ENCODE measurements around the gene VGLL4.
A peak's percentile ranks its signal among the peaks of the same experiment; 100 is the strongest.

VGLL4 gene

DNA sequence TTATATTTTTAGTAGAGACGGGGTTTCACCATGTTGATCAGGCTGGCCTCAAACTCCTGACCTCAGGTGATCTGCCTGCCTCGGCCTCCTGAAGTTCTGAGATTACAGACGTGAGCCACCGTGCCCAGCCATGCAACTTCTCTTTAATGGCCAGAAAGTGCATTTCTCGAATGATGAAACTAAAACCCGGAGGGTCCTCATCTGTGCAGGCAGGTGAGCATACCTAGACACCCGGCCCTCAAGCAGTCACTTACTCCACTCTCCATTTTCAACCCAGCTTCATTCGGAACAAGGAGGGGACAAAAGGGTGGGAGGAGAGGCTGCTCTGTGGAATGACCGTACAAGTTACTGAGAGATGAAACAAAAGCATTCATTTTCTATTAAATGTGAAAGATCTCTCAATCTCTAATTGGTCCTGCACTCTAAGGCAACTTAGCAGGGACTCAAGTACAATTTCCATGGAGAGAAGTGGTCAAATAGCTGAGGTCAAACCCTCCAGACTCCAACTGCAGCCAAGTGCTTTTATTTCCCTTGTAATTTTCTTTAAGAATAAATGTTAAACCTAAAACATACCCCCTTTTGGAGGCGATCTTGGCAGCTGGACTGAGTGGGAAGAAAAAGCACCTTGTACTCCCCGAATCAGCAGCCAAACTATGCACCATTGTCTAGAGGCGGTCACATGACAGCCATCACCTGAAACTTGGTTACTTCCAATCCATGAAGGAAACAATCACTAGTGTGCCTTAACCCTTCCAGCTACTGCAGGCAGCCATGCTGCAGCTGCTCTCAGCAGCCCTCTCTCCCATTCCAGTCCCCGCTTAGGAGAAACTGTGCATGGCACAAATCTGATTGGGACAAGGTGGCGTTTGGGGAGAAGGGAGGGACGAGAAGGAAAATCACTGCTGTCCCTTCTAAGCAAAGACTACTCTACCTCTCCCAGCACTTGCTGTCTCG lies 62.2 kb downstream of the VGLL4 start:
- TF ChIP-seq ESRRG (CRISPR knock-in tag; IDR thresholded peaks at IDR 0.05) (no peak), ZFP30 (CRISPR knock-in tag; IDR thresholded peaks at IDR 0.05) (0 out of 2 replicates have a peak, but pooled peaks have one; percentile 22)
- peak; percentile 52; the same call in 2 of the 3 replicates for ATAC-seq

DNA sequence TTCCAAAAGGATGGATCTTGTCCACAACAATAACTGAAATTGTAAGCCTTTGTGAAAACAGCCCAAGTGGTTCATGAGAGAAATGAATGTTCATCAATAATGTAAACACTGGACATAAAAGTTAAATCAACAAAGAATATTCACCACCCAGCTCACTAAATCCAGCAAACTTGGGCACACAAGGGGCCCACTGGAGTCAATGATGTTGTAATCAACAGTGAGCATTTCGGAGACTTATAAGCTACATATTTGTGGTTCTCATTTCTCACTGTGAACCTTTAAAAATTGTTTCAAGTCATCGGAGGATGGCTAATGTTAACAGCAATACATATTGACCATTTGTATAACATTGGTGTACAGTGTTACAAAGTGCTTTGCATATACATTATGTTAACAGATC lies 63.1 kb downstream of the VGLL4 start:
- ATAC-seq = no peak

DNA sequence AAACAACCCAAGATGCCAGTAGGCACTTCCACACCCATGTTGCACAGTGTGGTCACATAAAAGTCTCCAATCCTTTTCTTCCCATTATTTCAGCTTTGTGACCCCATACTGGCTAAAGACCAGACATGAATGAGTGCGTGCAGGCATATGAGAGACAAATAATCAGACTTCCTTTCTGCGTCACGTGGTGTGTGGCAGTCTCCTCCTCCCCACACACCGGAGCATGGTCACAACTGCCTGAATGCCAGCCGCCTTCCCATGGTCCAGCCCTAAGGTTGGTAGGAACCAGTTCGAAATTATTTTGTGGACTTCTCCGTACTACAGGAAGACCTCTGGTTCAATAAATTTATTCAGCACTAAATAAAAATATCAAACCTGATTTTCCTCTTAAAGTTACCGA lies 65.5 kb downstream of the VGLL4 start:
- ATAC-seq = no peak
- TF ChIP-seq ZFP3 (CRISPR knock-in tag; IDR thresholded peaks at IDR 0.05) = no peak

More for the DNA sequence above, 63.1 kb downstream of the VGLL4 start:
- TF ChIP-seq ISL1 (CRISPR knock-in tag; IDR thresholded peaks at IDR 0.05) = no peak
- no peak for TF ChIP-seq RARB (CRISPR knock-in tag; IDR thresholded peaks at IDR 0.05)
- TF ChIP-seq ZNF70 (CRISPR knock-in tag; IDR thresholded peaks at IDR 0.05) = no peak

DNA sequence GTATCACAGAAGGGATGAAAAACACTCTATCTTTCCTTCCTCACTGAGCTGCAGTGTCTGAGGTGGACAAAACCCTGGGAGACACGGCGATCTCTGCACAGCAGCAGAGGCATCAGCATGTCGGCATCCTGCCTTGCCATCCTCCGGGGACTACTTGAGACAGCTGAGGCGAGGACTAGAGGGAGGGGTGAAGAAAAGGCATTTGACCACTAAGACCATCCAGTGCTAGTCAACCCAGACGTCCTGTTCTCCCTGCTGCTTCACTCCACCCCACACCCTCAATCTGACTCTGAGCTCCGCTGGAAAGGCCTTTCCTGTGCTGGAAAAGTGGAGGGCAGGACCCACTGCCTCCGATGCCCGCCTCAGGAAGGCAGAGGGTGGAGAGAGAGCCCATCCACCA lies 67.3 kb downstream of the VGLL4 start:
- ATAC-seq = no peak; the same call in 1 of the 3 replicates
- no peak for TF ChIP-seq RARB (CRISPR knock-in tag; IDR thresholded peaks at IDR 0.05)
- TF ChIP-seq ARNTL (CRISPR knock-in tag; IDR thresholded peaks at IDR 0.05; ENCODE audit: borderline replicate concordance, low read depth) = no peak
- no peak for TF ChIP-seq OSR1 (CRISPR knock-in tag; IDR thresholded peaks at IDR 0.05)
- TF ChIP-seq, protein P1, sequence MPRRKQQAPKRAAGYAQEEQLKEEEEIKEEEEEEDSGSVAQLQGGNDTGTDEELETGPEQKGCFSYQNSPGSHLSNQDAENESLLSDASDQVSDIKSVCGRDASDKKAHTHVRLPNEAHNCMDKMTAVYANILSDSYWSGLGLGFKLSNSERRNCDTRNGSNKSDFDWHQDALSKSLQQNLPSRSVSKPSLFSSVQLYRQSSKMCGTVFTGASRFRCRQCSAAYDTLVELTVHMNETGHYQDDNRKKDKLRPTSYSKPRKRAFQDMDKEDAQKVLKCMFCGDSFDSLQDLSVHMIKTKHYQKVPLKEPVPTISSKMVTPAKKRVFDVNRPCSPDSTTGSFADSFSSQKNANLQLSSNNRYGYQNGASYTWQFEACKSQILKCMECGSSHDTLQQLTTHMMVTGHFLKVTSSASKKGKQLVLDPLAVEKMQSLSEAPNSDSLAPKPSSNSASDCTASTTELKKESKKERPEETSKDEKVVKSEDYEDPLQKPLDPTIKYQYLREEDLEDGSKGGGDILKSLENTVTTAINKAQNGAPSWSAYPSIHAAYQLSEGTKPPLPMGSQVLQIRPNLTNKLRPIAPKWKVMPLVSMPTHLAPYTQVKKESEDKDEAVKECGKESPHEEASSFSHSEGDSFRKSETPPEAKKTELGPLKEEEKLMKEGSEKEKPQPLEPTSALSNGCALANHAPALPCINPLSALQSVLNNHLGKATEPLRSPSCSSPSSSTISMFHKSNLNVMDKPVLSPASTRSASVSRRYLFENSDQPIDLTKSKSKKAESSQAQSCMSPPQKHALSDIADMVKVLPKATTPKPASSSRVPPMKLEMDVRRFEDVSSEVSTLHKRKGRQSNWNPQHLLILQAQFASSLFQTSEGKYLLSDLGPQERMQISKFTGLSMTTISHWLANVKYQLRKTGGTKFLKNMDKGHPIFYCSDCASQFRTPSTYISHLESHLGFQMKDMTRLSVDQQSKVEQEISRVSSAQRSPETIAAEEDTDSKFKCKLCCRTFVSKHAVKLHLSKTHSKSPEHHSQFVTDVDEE (CRISPR knock-in tag; IDR thresholded peaks at IDR 0.05) = no peak
- no peak for TF ChIP-seq CSDC2 (CRISPR knock-in tag; IDR thresholded peaks at IDR 0.05)
- TF ChIP-seq ISL1 (CRISPR knock-in tag; IDR thresholded peaks at IDR 0.05) = no peak

DNA sequence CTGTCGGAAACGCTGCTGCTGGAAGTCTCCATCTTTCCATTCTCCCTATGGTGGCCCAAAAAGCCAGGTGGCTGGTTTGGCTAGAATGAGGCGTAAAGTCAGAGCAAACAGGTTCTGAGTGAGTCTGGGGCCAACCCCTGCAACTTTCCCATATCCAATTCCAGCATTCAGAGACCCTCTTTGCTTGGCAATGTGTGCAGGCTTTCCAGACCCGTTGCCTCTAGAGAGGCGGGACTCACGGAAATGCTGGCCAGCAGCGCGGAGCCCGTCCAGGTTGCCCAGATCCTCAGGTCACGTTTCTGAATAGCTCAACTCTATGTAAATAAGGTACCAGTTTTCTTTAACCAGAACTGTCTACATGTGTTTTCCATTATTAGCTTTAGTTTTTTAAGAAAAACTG lies 68.0 kb downstream of the VGLL4 start:
- TF ChIP-seq, protein P2, sequence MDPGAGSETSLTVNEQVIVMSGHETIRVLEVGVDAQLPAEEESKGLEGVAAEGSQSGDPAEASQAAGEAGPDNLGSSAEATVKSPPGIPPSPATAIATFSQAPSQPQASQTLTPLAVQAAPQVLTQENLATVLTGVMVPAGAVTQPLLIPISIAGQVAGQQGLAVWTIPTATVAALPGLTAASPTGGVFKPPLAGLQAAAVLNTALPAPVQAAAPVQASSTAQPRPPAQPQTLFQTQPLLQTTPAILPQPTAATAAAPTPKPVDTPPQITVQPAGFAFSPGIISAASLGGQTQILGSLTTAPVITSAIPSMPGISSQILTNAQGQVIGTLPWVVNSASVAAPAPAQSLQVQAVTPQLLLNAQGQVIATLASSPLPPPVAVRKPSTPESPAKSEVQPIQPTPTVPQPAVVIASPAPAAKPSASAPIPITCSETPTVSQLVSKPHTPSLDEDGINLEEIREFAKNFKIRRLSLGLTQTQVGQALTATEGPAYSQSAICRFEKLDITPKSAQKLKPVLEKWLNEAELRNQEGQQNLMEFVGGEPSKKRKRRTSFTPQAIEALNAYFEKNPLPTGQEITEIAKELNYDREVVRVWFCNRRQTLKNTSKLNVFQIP (CRISPR knock-in tag; IDR thresholded peaks at IDR 0.05; ENCODE audit: borderline replicate concordance, low read depth) = no peak
- no peak for TF ChIP-seq ZFP3 (CRISPR knock-in tag; IDR thresholded peaks at IDR 0.05)
- no peak for TF ChIP-seq ZC3H10 (CRISPR knock-in tag; IDR thresholded peaks at IDR 0.05)
- TF ChIP-seq ARNTL (CRISPR knock-in tag; IDR thresholded peaks at IDR 0.05; ENCODE audit: borderline replicate concordance, low read depth) = no peak
- no peak for ATAC-seq

DNA sequence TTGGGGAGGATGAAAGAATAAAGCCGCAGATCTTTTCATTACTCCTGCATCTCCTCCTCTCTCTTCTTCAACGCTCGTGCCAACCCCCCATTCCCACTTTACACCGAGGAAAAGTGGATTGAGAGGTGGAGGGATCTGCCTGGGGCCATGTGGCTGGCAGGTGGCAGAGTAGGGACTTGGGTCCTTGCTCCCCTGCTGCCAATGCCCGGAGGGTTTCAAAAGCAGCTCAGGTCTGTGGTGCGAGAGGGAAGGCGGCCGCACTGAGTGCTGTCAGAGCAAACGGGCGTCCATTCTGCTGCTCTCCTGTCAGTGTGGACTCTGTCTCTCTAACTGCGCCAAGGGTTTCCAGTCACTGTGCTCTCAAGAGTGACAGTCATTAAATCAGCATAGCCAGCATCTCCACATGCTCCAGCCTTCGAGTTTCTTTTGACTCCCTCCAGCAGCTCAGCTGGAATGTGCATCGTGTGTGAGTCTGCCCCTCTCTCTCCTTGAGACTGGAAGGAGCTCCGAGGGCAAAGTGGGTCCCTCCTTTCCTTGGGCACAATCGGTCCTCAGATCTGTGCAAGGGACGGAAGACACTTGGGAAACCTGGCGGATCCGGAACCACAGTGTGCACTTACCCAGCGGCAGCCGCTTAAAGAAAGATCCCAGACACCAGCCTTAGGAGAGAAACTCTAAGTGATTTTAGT lies 68.6 kb downstream of the VGLL4 start:
- no peak for ATAC-seq
- TF ChIP-seq SNAI2 (CRISPR knock-in tag; IDR thresholded peaks at IDR 0.05) (no peak), PPARA (CRISPR knock-in tag; IDR thresholded peaks at IDR 0.05; ENCODE audit: borderline replicate concordance) (no peak), ISL1 (CRISPR knock-in tag; IDR thresholded peaks at IDR 0.05) (no peak), ARNTL (CRISPR knock-in tag; IDR thresholded peaks at IDR 0.05; ENCODE audit: borderline replicate concordance, low read depth) (no peak), GLIS3 (CRISPR knock-in tag; IDR thresholded peaks at IDR 0.05) (no peak), CSDC2 (CRISPR knock-in tag; IDR thresholded peaks at IDR 0.05) (no peak), RARB (CRISPR knock-in tag; IDR thresholded peaks at IDR 0.05) (no peak), OSR1 (CRISPR knock-in tag; IDR thresholded peaks at IDR 0.05) (no peak), ZNF8 (CRISPR knock-in tag; IDR thresholded peaks at IDR 0.05) (no peak), TCF4 (CRISPR knock-in tag; IDR thresholded peaks at IDR 0.05; ENCODE audit: borderline replicate concordance) (no peak), ZFP3 (CRISPR knock-in tag; IDR thresholded peaks at IDR 0.05) (no peak), ESRRG (CRISPR knock-in tag; IDR thresholded peaks at IDR 0.05) (no peak)
- TF ChIP-seq, protein P1 (CRISPR knock-in tag; IDR thresholded peaks at IDR 0.05) = no peak
- TF ChIP-seq, protein P3, sequence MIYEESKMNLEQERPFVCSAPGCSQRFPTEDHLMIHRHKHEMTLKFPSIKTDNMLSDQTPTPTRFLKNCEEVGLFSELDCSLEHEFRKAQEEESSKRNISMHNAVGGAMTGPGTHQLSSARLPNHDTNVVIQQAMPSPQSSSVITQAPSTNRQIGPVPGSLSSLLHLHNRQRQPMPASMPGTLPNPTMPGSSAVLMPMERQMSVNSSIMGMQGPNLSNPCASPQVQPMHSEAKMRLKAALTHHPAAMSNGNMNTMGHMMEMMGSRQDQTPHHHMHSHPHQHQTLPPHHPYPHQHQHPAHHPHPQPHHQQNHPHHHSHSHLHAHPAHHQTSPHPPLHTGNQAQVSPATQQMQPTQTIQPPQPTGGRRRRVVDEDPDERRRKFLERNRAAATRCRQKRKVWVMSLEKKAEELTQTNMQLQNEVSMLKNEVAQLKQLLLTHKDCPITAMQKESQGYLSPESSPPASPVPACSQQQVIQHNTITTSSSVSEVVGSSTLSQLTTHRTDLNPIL (CRISPR knock-in tag; IDR thresholded peaks at IDR 0.05; ENCODE audit: low read depth) = no peak
- TF ChIP-seq, protein P4, sequence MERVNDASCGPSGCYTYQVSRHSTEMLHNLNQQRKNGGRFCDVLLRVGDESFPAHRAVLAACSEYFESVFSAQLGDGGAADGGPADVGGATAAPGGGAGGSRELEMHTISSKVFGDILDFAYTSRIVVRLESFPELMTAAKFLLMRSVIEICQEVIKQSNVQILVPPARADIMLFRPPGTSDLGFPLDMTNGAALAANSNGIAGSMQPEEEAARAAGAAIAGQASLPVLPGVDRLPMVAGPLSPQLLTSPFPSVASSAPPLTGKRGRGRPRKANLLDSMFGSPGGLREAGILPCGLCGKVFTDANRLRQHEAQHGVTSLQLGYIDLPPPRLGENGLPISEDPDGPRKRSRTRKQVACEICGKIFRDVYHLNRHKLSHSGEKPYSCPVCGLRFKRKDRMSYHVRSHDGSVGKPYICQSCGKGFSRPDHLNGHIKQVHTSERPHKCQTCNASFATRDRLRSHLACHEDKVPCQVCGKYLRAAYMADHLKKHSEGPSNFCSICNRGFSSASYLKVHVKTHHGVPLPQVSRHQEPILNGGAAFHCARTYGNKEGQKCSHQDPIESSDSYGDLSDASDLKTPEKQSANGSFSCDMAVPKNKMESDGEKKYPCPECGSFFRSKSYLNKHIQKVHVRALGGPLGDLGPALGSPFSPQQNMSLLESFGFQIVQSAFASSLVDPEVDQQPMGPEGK (CRISPR knock-in tag; IDR thresholded peaks at IDR 0.05; ENCODE audit: borderline replicate concordance) = no peak

Data from SK-N-SH treated with all-trans-retinoic acid at 6 μM for 48 hours (cell line).